SU-DHL-6 (cell line): ENCODE measurements around the gene ACTN3.

Experiments
- H2AFZ ChIP-seq: fragments of 200-600 bp; sonication (generic); 2 replicates; pipeline ENCODE4 v1.6.1; 2014; ENCODE audit warnings: low read depth, mild to moderate bottlenecking, moderate library complexity, mixed read lengths, antibody characterized with exemption, low read length; ENCODE audit not compliant: severe bottlenecking
- H3F3A ChIP-seq: fragments of 200-600 bp; shearing (Covaris generic); 2 replicates; pipeline ENCODE4 v1.6.0; 2016; ENCODE audit warnings: antibody characterized with exemption, mild to moderate bottlenecking; ENCODE audit not compliant: insufficient read depth
- H3K27ac ChIP-seq: fragments of 200-600 bp; sonication (generic); 2 replicates; pipeline ENCODE4 v1.5.1; 2016; ENCODE audit warnings: low read depth, mild to moderate bottlenecking, low read length, moderate library complexity, mixed read lengths
- H3K27me3 ChIP-seq: fragments of 200-600 bp; sonication (generic), shearing (Covaris generic); 2 replicates; pipeline ENCODE4 v1.6.0; 2014; ENCODE audit warnings: mild to moderate bottlenecking, low read length
- H3K36me3 ChIP-seq: fragments of 200-600 bp; sonication (generic); 2 replicates; pipeline ENCODE4 v1.6.1; 2014; ENCODE audit warnings: mild to moderate bottlenecking, low read length, mixed read lengths
- H3K4me2 ChIP-seq: fragments of 300-600, 200-600 bp; shearing (Covaris generic), sonication (generic); 2 replicates; pipeline ENCODE4 v1.6.0; 2014; ENCODE audit warnings: low read length, low read depth, mild to moderate bottlenecking; ENCODE audit not compliant: poor library complexity, severe bottlenecking
- H3K4me3 ChIP-seq: fragments of 200-600 bp; sonication (generic); 2 replicates; pipeline ENCODE4 v1.5.1; 2014; ENCODE audit warnings: antibody characterized with exemption, low read length, mild to moderate bottlenecking, mixed read lengths; ENCODE audit not compliant: insufficient read depth, poor library complexity, severe bottlenecking
- H3K79me2 ChIP-seq: fragments of 200-600 bp; sonication (generic); 2 replicates; pipeline ENCODE4 v1.6.1; 2014; ENCODE audit warnings: mild to moderate bottlenecking, low read length, moderate library complexity; ENCODE audit not compliant: insufficient read depth
- H3K9ac ChIP-seq: fragments of 200-600 bp; sonication (generic); 2 replicates; pipeline ENCODE4 v1.7.0; 2014; ENCODE audit warnings: mild to moderate bottlenecking, low read length
- H3K9me2 ChIP-seq: fragments of 200-600 bp; sonication (generic); replicated peaks from 2 replicates; pipeline ENCODE4 v1.6.1; 2014; ENCODE audit warnings: low read length; ENCODE audit not compliant: insufficient read depth
- H3K9me3 ChIP-seq: fragments of 200-600 bp; sonication (generic); 2 replicates; pipeline ENCODE4 v1.6.1; 2014; ENCODE audit warnings: low read length, mixed read lengths; ENCODE audit not compliant: insufficient read depth
- H4K20me1 ChIP-seq: fragments of 200-600 bp; sonication (generic); 2 replicates; pipeline ENCODE4 v1.6.1; 2014; ENCODE audit warnings: low read depth, mild to moderate bottlenecking, antibody characterized with exemption, low read length, moderate library complexity, mixed read lengths
- CTCF ChIP-seq: fragments of 200-600 bp; sonication (generic); IDR thresholded peaks from one replicate; pipeline ENCODE4 v1.5.1; 2017; ENCODE audit warnings: antibody characterized with exemption, mild to moderate bottlenecking, low read length, moderate library complexity; ENCODE audit not compliant: insufficient read depth, poor library complexity, severe bottlenecking
- EZH2phosphoT487 ChIP-seq: fragments of 200-600 bp; sonication (generic), shearing (Covaris generic); conservative IDR thresholded peaks from 2 replicates; pipeline ENCODE4 v1.6.1; 2018; ENCODE audit warnings: mild to moderate bottlenecking, antibody characterized with exemption, low read length, moderate library complexity, mixed read lengths

ACTN3 gene

GRCh38 chr11:66607126-66607834 lies 60.6 kb downstream of the ACTN3 start:
- Histone ChIP-seq H3K9me2 (no peaks in the 10 kb centered on the region), H3K4me3 (no peak overlapping the region), H3F3A (no peaks in the 10 kb centered on the region), H3K27ac (no peak overlapping the region), H3K27me3 (no peaks in the 10 kb centered on the region), H3K36me3 (no peaks in the 10 kb centered on the region), H4K20me1 (no peaks in the 10 kb centered on the region), H2AFZ (no peak overlapping the region), H3K79me2 (no peaks in the 10 kb centered on the region), H3K9ac (no peak overlapping the region), H3K4me2 (no peak overlapping the region), H3K9me3 (no peaks in the 10 kb centered on the region)
- no peak for TF ChIP-seq CTCF
- TF ChIP-seq EZH2phosphoT487, result no peak

GRCh38 chr11:66609721-66610617 lies 63.3 kb downstream of the ACTN3 start:
- Histone ChIP-seq H3F3A (no peaks in the 10 kb centered on the region), H3K27ac (no peak overlapping the region), H3K27me3 (no peaks in the 10 kb centered on the region), H2AFZ (no peak overlapping the region), H3K9me3 (no peaks in the 10 kb centered on the region), H3K4me3 (no peak overlapping the region), H3K79me2 (no peaks in the 10 kb centered on the region), H3K36me3 (no peaks in the 10 kb centered on the region), H3K9ac (no peak overlapping the region), H3K4me2 (no peak overlapping the region), H3K9me2 (no peaks in the 10 kb centered on the region), H4K20me1 (no peaks in the 10 kb centered on the region)
- TF ChIP-seq EZH2phosphoT487, result no peak

GRCh38 chr11:66612458-66612857 lies 65.8 kb downstream of the ACTN3 start:
- no peaks in the 10 kb centered on the region for H3F3A ChIP-seq
- no peaks in the 10 kb centered on the region for H3K9me2 ChIP-seq
- no peak overlapping the region for H3K27ac ChIP-seq
- no peaks in the 10 kb centered on the region for H3K27me3 ChIP-seq
- TF ChIP-seq CTCF, result no peak
- no peak for TF ChIP-seq EZH2phosphoT487
- peaks cover 4% of the 10 kb centered on the region; the same call in 1 of the 2 replicates for H4K20me1 ChIP-seq
- H3K4me2 ChIP-seq, result no peak overlapping the region
- no peaks in the 10 kb centered on the region for H3K9me3 ChIP-seq
- H2AFZ ChIP-seq, result no peak overlapping the region
- H3K36me3 ChIP-seq, result no peaks in the 10 kb centered on the region; the same call in 1 of the 2 replicates
- H3K79me2 ChIP-seq, result peaks cover 10% of the 10 kb centered on the region
- no peak overlapping the region for H3K9ac ChIP-seq
- no peak overlapping the region for H3K4me3 ChIP-seq
